ENCODE results near the gene DEFB114.
"Not testable (repeated sequence)": the region's sequence is repeated elsewhere in the genome, so short reads cannot be mapped to it uniquely, and the experiment has no call there.

- not testable (repeated sequence) for TF ChIP-seq CTCF (IDR thresholded peaks at IDR 0.05); RFX5 (IDR thresholded peaks at IDR 0.05); PHF8 (IDR thresholded peaks at IDR 0.05; ENCODE audit: borderline replicate concordance, low read depth); RCOR1 (IDR thresholded peaks at IDR 0.05; ENCODE audit: low read depth, low read length); MAX (IDR thresholded peaks at IDR 0.05); NPAS2 (CRISPR knock-in tag; IDR thresholded peaks at IDR 0.05; ENCODE audit: borderline replicate concordance); RNF2 (IDR thresholded peaks at IDR 0.05; ENCODE audit: borderline replicate concordance, low read depth); CHD2 (IDR thresholded peaks at IDR 0.05; ENCODE audit: low read length, partially characterized antibody); TP53 (CRISPR knock-in tag; IDR thresholded peaks at IDR 0.05); REST (IDR thresholded peaks at IDR 0.05); CBX2 (IDR thresholded peaks at IDR 0.05; ENCODE audit: borderline replicate concordance, low read depth); POLR2A (IDR thresholded peaks at IDR 0.05; ENCODE audit: low read length); RAD21 (conservative IDR thresholded peaks at IDR 0.05 in 1 of 2, IDR thresholded peaks at IDR 0.05 in 1 of 2)
Measured at GRCh38 chr6:49944068-49944467, 19.9 kb downstream of the DEFB114 start.
